Activated naive CD8-positive, alpha-beta T cell (primary cell): ENCODE measurements around the gene CNOT6.
"Not testable (repeated sequence)": the region's sequence is repeated elsewhere in the genome, so short reads cannot be mapped to it uniquely, and the experiment has no call there.

Experiments
- H3K27ac Mint-ChIP-seq: one replicate; pipeline ENCODE4 v1.8.0; 2021; ENCODE audit warnings: mixed read lengths
- H3K27me3 Mint-ChIP-seq: one replicate; pipeline ENCODE4 v1.8.0; 2021; ENCODE audit warnings: mixed read lengths
- H3K36me3 Mint-ChIP-seq: one replicate; pipeline ENCODE4 v1.8.0; 2021; ENCODE audit warnings: mixed read lengths
- H3K4me1 Mint-ChIP-seq: one replicate; pipeline ENCODE4 v1.8.0; 2021; ENCODE audit warnings: low read depth, mixed read lengths
- H3K4me3 Mint-ChIP-seq: one replicate; pipeline ENCODE4 v1.8.0; 2021; ENCODE audit warnings: mild to moderate bottlenecking, mixed read lengths
- H3K9me3 Mint-ChIP-seq: one replicate; pipeline ENCODE4 v1.8.0; 2021; ENCODE audit warnings: low read depth, mixed read lengths

Gene CNOT6

GRCh38 chr5:180492226-180492903, 1.8 kb upstream of the CNOT6 start:
- Mint-ChIP-seq H3K36me3 (peaks cover 6% of the 10 kb centered on the region), H3K27ac (no peak overlapping the region), H3K9me3 (no peaks in the 10 kb centered on the region), H3K4me1 (peaks cover 26% of the 10 kb centered on the region), H3K27me3 (no peaks in the 10 kb centered on the region), H3K4me3 (no peak overlapping the region)

GRCh38 chr5:180494510-180495181, 467 bp downstream of the CNOT6 start:
- Mint-ChIP-seq H3K4me3 (peak overlapping the region; percentile 92), H3K36me3 (peaks cover 10% of the 10 kb centered on the region), H3K4me1 (peaks cover 41% of the 10 kb centered on the region), H3K27ac (peak overlapping the region; percentile 87), H3K9me3 (no peaks in the 10 kb centered on the region), H3K27me3 (no peaks in the 10 kb centered on the region)

DNA sequence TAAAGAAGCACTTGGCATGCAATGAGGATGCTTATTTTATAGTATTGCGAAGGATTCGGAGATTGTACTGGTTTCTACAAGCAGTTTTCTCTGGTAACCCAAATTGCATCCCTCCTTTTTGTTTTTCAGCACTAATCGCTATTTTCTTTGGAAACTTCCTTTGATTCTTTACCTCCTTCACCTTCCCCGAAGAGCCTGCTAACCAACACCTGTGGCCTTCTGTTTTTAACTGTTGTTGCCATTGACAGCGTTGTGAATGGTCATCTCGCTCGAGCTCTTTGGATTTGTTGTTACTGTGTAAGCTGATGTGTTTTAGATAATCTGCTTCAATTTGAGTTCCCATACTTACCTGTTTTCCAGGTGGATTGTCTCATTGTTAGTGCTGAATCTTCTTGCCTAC, 1.1 kb downstream of the CNOT6 start:
- H3K27ac Mint-ChIP-seq, result peak overlapping the region; percentile 86
- no peaks in the 10 kb centered on the region for H3K27me3 Mint-ChIP-seq
- H3K4me1 Mint-ChIP-seq, result peaks cover 46% of the 10 kb centered on the region
- H3K36me3 Mint-ChIP-seq, result peaks cover 10% of the 10 kb centered on the region
- peak overlapping the region; percentile 92 for H3K4me3 Mint-ChIP-seq
- H3K9me3 Mint-ChIP-seq, result no peaks in the 10 kb centered on the region

DNA sequence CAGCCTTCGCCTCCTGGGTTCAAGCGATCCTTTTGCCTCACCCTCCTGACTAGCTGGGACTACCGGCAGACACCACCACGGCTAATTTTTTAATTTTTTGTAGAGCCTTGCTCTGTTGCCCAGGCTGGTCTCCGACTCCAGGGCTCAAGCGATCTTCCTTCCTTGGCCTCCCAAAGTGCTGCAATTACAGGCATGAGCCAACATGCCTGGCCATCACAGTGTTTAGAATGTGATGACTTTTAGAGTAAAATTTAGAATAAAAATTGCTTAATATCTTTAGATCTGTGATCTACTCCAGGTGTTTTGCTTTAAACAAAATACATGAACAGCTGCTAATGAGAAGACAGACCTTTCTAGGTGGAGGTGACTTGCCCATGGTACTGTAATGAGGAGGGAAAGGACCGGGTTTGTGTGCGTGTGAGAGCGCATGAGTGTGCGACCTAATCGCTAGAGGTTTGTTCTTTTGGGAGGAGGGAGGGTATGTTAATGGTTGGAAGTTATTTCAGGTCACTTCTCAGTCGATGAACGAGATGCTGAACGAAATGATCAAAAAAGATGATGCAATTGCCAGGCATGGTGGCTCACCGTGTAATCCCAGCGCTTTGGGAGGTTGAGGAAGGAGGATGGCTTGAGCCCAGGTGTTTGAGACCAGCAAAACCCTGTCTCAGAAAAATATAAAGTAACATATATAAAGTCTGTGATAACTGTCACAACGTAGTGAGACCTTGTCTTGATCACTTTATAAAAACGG, 2.0 kb downstream of the CNOT6 start:
- H3K27me3 Mint-ChIP-seq, result no peaks in the 10 kb centered on the region
- no peaks in the 10 kb centered on the region for H3K9me3 Mint-ChIP-seq
- H3K4me1 Mint-ChIP-seq, result peaks cover 46% of the 10 kb centered on the region
- H3K36me3 Mint-ChIP-seq, result peaks cover 10% of the 10 kb centered on the region
- peak overlapping the region; percentile 59 for H3K4me3 Mint-ChIP-seq
- no peak overlapping the region for H3K27ac Mint-ChIP-seq

GRCh38 chr5:180496806-180497205, 2.6 kb downstream of the CNOT6 start:
- not testable (repeated sequence) for H3K27me3 Mint-ChIP-seq, H3K4me3 Mint-ChIP-seq, H3K9me3 Mint-ChIP-seq, H3K27ac Mint-ChIP-seq
- Mint-ChIP-seq H3K4me1 (peaks cover 46% of the 10 kb centered on the region), H3K36me3 (peaks cover 10% of the 10 kb centered on the region)

DNA sequence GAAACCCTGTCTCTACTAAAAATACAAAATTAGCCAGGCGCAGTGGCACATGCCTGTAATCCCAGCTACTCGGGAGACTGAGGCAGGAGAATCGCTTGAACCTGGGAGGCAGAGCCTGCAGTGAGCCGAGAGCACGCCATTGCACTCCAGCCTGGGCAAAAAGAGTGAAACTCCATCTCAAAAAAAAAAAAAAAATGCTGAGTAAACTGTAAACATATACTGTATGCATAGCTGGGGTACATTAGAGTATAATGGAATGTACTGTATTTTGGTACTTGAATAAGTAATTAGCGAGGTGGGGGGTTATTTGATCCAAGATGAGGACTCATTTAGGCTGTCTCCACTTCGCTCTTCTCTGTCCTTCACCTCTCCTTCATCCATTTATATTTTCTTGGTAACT, 3.7 kb downstream of the CNOT6 start:
- Mint-ChIP-seq H3K27ac (peak overlapping the region; percentile 2), H3K36me3 (peaks cover 13% of the 10 kb centered on the region), H3K4me1 (peaks cover 43% of the 10 kb centered on the region)
- H3K9me3 Mint-ChIP-seq, H3K27me3 Mint-ChIP-seq, H3K4me3 Mint-ChIP-seq: not testable (repeated sequence)

DNA sequence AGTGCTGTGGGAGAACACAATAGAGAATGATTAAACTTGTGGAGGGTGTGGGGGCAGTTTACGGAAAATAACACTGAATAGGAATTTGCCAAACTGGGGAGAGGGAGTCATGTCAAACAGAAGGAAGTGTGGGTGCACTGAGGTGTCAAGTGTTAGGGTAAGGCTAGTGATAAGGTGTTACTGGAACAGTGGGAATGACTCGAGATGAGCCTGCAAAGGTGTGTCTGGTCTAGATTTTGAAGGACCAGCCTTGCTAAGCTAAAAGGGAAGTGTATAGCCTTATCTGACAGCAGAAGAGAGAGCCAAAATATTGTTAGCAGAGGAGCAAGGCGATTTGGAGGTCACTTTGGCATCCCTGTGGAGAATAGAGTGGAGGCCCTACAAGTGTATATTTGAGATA, 4.2 kb downstream of the CNOT6 start:
- H3K27ac Mint-ChIP-seq, result peak overlapping the region; percentile 2
- H3K27me3 Mint-ChIP-seq, result no peaks in the 10 kb centered on the region
- H3K9me3 Mint-ChIP-seq, result no peaks in the 10 kb centered on the region
- H3K4me3 Mint-ChIP-seq, result peak overlapping the region; percentile 2
- peaks cover 13% of the 10 kb centered on the region for H3K36me3 Mint-ChIP-seq
- H3K4me1 Mint-ChIP-seq, result peaks cover 40% of the 10 kb centered on the region

DNA sequence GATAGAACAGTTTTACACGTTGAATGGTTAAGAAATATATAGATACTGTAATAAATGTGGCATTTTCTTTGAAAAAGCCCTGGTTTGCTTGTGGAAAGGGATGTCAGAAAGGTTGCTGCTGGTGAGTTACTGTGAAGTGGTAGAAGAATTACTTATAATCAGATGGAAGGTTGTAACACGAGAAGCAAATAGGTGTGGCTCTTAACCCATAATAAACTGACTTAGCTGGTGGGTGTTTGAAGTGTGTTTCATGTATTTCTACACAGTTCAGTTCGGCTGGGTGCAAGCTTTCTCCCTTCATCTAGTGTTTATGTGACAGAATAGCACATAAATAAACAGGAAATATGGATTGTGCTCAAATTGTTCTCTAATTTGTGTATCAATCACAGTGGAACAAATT, 5.5 kb downstream of the CNOT6 start:
- Mint-ChIP-seq H3K27ac (no peak overlapping the region), H3K27me3 (no peaks in the 10 kb centered on the region), H3K36me3 (peaks cover 15% of the 10 kb centered on the region), H3K4me1 (peaks cover 42% of the 10 kb centered on the region), H3K9me3 (no peaks in the 10 kb centered on the region), H3K4me3 (no peak overlapping the region)

DNA sequence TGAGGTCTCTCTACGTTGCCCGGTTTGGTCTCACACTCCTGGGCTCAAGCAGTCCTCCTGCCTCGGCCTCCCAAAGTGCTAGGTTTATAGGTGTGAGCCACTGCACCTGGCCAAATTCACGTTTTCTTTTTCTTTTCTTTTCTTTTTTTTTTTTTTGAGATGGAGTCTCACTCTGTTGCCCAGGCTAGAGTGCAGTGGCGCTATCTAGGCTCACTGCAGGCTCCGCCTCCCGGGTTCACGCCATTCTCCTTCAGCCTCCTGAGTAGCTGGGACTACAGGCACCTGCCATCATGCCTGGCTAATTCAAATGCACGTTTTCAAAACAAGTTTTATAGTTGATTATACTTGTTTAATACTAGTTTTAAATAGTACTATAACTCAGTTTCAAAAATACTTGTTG, 6.1 kb downstream of the CNOT6 start:
- peaks cover 40% of the 10 kb centered on the region for H3K4me1 Mint-ChIP-seq

GRCh38 chr5:180507661-180508060, 13.5 kb downstream of the CNOT6 start:
- no peak overlapping the region for H3K27ac Mint-ChIP-seq
- H3K27me3 Mint-ChIP-seq, result no peaks in the 10 kb centered on the region
- no peaks in the 10 kb centered on the region for H3K9me3 Mint-ChIP-seq
- no peak overlapping the region for H3K4me3 Mint-ChIP-seq
- peaks cover 12% of the 10 kb centered on the region for H3K36me3 Mint-ChIP-seq
- peaks cover 44% of the 10 kb centered on the region for H3K4me1 Mint-ChIP-seq

More for the DNA sequence above, 6.1 kb downstream of the CNOT6 start:
- H3K27me3 Mint-ChIP-seq, H3K4me3 Mint-ChIP-seq, H3K9me3 Mint-ChIP-seq, H3K27ac Mint-ChIP-seq: not testable (repeated sequence)
- H3K36me3 Mint-ChIP-seq, result peaks cover 15% of the 10 kb centered on the region

- Mint-ChIP-seq H3K27me3 (no peaks in the 10 kb centered on the region), H3K36me3 (peaks cover 7% of the 10 kb centered on the region), H3K9me3 (no peaks in the 10 kb centered on the region), H3K4me1 (peaks cover 51% of the 10 kb centered on the region), H3K4me3 (no peak overlapping the region), H3K27ac (peak overlapping the region; percentile 70)
Measured at GRCh38 chr5:180515294-180515693, 21.1 kb downstream of the CNOT6 start.

DNA sequence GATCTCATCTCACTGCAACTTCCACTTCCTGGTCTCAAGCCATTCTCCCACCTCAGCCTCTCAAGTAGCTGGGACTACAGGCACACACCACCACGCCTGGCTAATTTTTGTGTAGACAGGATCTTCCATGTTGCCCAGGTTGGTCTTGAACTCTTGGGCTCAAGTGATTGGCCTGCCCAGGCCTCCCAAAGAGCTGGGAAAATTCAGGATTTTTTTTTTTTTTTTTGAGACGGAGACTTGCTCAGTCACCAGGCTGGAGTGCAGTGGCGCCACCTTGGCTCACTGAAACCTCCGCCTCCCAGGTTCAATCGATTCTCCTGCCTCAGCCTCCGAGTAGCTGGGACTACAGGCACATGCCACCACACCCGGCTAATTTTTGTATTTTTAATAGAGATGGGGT, 21.8 kb downstream of the CNOT6 start:
- not testable (repeated sequence) for H3K36me3 Mint-ChIP-seq, H3K4me3 Mint-ChIP-seq, H3K27ac Mint-ChIP-seq, H3K9me3 Mint-ChIP-seq, H3K27me3 Mint-ChIP-seq
- H3K4me1 Mint-ChIP-seq, result peaks cover 52% of the 10 kb centered on the region

- peaks cover 57% of the 10 kb centered on the region for H3K4me1 Mint-ChIP-seq
- no peaks in the 10 kb centered on the region for H3K27me3 Mint-ChIP-seq
- H3K27ac Mint-ChIP-seq, result peak overlapping the region; percentile 16
Measured at GRCh38 chr5:180516440-180516839, 22.3 kb downstream of the CNOT6 start.

GRCh38 chr5:180519098-180519497, 24.9 kb downstream of the CNOT6 start:
- Mint-ChIP-seq H3K9me3 (no peaks in the 10 kb centered on the region), H3K27ac (peak overlapping the region; percentile 10), H3K36me3 (peaks cover 2% of the 10 kb centered on the region), H3K4me1 (peaks cover 78% of the 10 kb centered on the region), H3K27me3 (no peaks in the 10 kb centered on the region), H3K4me3 (no peak overlapping the region)

More at GRCh38 chr5:180516440-180516839, 22.3 kb downstream of the CNOT6 start:
- no peak overlapping the region for H3K4me3 Mint-ChIP-seq
- H3K36me3 Mint-ChIP-seq, result peaks cover 7% of the 10 kb centered on the region
- no peaks in the 10 kb centered on the region for H3K9me3 Mint-ChIP-seq

GRCh38 chr5:180521101-180521500, 26.9 kb downstream of the CNOT6 start:
- no peak overlapping the region for H3K4me3 Mint-ChIP-seq
- H3K36me3 Mint-ChIP-seq, result no peaks in the 10 kb centered on the region
- peaks cover 82% of the 10 kb centered on the region for H3K4me1 Mint-ChIP-seq
- H3K27me3 Mint-ChIP-seq, result no peaks in the 10 kb centered on the region
- no peak overlapping the region for H3K27ac Mint-ChIP-seq
- H3K9me3 Mint-ChIP-seq, result no peaks in the 10 kb centered on the region
